AG04450 (cell line): ENCODE results near the gene TSPAN9. TPM values are rescaled to one million over a fixed set of nuclear protein-coding genes. Genes with fewer than 3 reads are reported as not detected.

Experiments
- CTCF ChIA-PET: fragments of 300-600, 350-600 bp; formaldehyde crosslinking; extraction: SDS; loops from one replicate; lab custom pipeline; 2022; ENCODE audit warnings: antibody characterized with exemption, inconsistent platforms; lab: Charles Lee
- POLR2A ChIA-PET: fragments of 350-600 bp; formaldehyde crosslinking; extraction: SDS; loops from one replicate; lab custom pipeline; 2021; ENCODE audit warnings: antibody characterized with exemption, inconsistent platforms; lab: Yijun Ruan, JAX
- DNase-seq: peaks from one replicate; pipeline ENCODE4 v3.0.0-alpha.2; 2011; ENCODE audit warnings: low read depth, low spot score
- H3K27ac ChIP-seq: one replicate; pipeline ENCODE4 v1.5.1; 2012; ENCODE audit warnings: low read depth, low read length, control low read depth
- H3K27me3 ChIP-seq: one replicate; pipeline ENCODE4 v1.6.0; 2012; ENCODE audit warnings: low read length; ENCODE audit not compliant: control insufficient read depth, insufficient read depth
- H3K4me3 ChIP-seq: 2 replicates; pipeline ENCODE4 v1.5.1; 2011; ENCODE audit warnings: mild to moderate bottlenecking, low read depth, low read length, control low read depth
- H3K9me3 ChIP-seq: 2 replicates; pipeline ENCODE4 v1.5.1; 2012; ENCODE audit warnings: low read length; ENCODE audit not compliant: control insufficient read depth, insufficient read depth
- CTCF ChIP-seq: IDR thresholded peaks from 2 replicates; pipeline ENCODE4 v1.5.1; 2011; ENCODE audit warnings: low read depth, low read length, control low read depth, inconsistent platforms
- polyA minus RNA-seq: library from RNA; depleted of rRNA, polyadenylated mRNA; stranded (reverse); fragments of >200 nt; gene quantifications from 2 replicates; pipeline ENCODE4 v1.2.3, GENCODE V29; 2011; rRNA and poly(A)+ RNA removed
- polyA plus RNA-seq: library from polyadenylated mRNA; depleted of rRNA; stranded (reverse); fragments of >200 nt; gene quantifications from 2 replicates; pipeline ENCODE4 v1.2.3, GENCODE V29; 2011; rRNA removed

The TSPAN9 gene
- polyA plus RNA-seq (68.0 and 72.7 TPM in 2 replicates), polyA minus RNA-seq (41.5 and 49.7 TPM in 2 replicates)

- H3K9me3 ChIP-seq: no peaks in the 10 kb centered on the region; the same call in 1 of the 2 replicates
- ChIA-PET CTCF (interaction anchor here (0.6 to 4.8 kb wide), 3 partner anchors 17 to 198 kb away, joined by 3 to 187 read pairs (median 88); no protein-coding TSS in a partner anchor), POLR2A (interaction anchor here (0.6 kb wide), 1 partner anchor 25 kb away, joined by 4 read pairs; no protein-coding TSS in a partner anchor)
- TF ChIP-seq CTCF: no peak
- H3K27ac ChIP-seq: peak within 1 kb of the TSS; percentile 57
- no peak for DNase-seq
- peak within 1 kb of the TSS; percentile 82 for H3K4me3 ChIP-seq
- H3K27me3 ChIP-seq: no peaks in the 10 kb centered on the region
Observed at GRCh38 chr12:3076730-3077571, at the start of gene TSPAN9. TSS of gene TSPAN9 (plus strand) at chr12:3077379. CDS start at chr12:3201194, 123,815 bp downstream.

- Histone ChIP-seq H3K4me3 (no peak overlapping the region), H3K9me3 (no peaks in the 10 kb centered on the region), H3K27ac (no peak overlapping the region), H3K27me3 (no peaks in the 10 kb centered on the region)
- no peak for DNase-seq
- TF ChIP-seq CTCF: no peak
- ChIA-PET CTCF (interaction anchor here (0.6 kb wide), 1 partner anchor 153 kb away, joined by 3 read pairs; no protein-coding TSS in a partner anchor), POLR2A (no interaction called here)
Observed at GRCh38 chr12:3028108-3028507, 49.1 kb upstream of the TSPAN9 start.

GRCh38 chr12:3030821-3031429 is 46.3 kb upstream of the TSPAN9 start:
- DNase-seq: no peak
- H3K9me3 ChIP-seq: no peaks in the 10 kb centered on the region; the same call in 1 of the 2 replicates
- H3K27me3 ChIP-seq: no peaks in the 10 kb centered on the region
- no peak overlapping the region for H3K27ac ChIP-seq
- TF ChIP-seq CTCF: no peak
- H3K4me3 ChIP-seq: no peak overlapping the region
- ChIA-PET CTCF (interaction anchor here (0.6 to 1.6 kb wide), 2 partner anchors 10 to 73 kb away, joined by 3 to 6 read pairs; no protein-coding TSS in a partner anchor), POLR2A (no interaction called here)

GRCh38 chr12:3032161-3032560 is 45.0 kb upstream of the TSPAN9 start:
- no peak for TF ChIP-seq CTCF
- Histone ChIP-seq H3K27ac (no peak overlapping the region), H3K9me3 (no peaks in the 10 kb centered on the region; the same call in 1 of the 2 replicates), H3K27me3 (no peaks in the 10 kb centered on the region), H3K4me3 (no peak overlapping the region)
- POLR2A ChIA-PET: no interaction called here
- CTCF ChIA-PET: no interaction called here
- no peak for DNase-seq
